Measurements from ENCODE around the gene HOXC10.

The HOXC10 gene

GRCh38 chr12:53984901-53985691 is at the start of gene HOXC10:
Gene HOXC10 (plus strand): TSS chr12:53985146. CDS start chr12:53985260, 114 bp downstream.
- peak; percentile 85 for DNase-seq (ENCODE audit: low spot score)

DNA sequence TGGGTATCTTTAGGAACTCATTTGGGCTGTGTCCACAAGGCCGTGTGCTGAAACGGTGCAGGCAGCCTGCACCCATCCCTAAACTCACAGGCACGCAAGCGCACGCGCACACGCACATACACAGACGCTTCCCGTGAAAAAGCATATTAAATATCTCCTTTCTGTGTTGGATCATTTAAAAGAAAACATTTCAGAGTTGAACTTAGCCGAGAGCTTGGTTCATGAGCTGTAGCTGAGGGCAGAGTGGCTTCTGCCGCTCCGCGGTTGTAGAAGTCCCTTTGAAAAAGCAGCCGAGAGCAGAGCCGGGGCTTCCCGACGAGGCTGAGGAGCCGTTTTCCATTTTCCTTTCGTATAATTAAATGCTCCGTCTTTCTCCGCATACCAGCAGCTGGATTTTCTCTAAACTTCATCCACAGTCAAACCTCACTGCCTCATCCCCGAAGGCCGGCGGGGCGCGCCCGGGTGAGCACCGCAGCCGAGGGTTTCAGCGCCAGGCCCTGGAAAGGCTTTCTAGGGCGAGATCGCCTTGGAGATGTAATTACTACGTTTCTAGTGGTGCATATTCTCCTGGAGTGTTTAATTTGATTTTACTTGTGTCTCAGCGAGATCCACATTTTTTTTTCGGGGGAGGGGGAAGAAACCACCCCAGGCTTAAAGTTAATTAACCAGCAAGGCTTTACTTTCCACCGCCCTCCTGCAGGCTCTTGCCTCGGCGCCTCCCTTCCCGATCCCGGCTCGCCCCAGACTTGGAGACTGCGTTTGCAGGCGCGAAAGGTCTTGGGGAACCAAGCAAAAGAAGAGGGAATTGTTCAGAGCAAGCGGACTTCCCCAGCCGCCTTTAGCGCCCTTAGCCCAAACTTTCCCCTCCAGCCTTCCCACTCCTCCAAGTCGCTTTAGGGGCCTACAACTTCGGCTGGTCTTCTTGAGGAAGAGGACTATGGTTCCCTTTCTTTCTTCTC is 49.3 kb upstream of the HOXC10 start:
- DNase-seq (ENCODE audit: low spot score) = no peak

- no peak for DNase-seq (ENCODE audit: low spot score)
These were observed 47.8 kb upstream of the HOXC10 start for GRCh38 chr12:53937099-53937498.

- DNase-seq (ENCODE audit: low spot score) = no peak
These were observed 47.2 kb upstream of the HOXC10 start for GRCh38 chr12:53937596-53938325.

GRCh38 chr12:53938326-53939140 is 46.4 kb upstream of the HOXC10 start, which contains the start of gene HOXC13:
Gene HOXC13 (plus strand): TSS chr12:53938831. CDS start chr12:53938907, 76 bp downstream.
- DNase-seq (ENCODE audit: low spot score) = no peak

DNA sequence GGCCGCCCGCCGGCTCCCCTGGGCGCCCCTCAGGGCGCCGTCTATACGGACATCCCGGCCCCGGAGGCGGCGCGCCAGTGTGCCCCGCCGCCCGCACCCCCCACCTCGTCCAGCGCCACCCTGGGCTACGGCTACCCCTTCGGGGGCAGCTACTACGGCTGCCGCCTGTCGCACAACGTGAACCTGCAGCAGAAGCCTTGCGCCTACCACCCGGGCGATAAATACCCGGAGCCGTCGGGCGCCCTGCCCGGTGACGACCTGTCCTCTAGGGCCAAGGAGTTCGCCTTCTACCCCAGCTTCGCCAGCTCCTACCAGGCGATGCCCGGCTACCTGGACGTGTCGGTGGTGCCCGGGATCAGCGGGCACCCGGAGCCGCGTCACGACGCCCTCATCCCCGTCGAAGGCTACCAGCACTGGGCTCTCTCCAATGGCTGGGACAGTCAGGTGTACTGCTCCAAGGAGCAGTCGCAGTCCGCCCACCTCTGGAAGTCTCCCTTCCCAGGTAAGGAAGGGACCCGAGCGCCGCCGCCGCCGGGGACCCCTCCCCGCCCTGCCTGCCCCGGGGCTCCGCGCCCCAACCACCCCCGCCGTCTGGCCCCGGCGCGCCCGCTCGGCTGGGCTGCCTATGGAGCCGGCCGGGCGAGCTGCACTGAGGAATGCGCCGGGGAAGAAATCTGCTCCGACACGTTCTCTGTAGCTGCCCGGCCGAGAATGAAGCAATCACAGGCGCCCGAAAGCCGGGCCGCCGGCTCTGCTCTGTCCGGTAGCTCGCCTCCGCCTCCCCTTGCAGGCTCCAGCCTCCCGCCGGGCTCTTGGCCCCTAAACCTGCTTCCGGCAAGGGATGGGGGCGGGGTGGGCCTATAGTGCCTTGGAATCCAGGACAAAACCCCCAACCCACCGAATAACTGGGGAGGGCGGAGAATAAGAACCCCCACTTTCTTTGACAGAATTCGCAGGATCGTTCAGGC is 45.5 kb upstream of the HOXC10 start:
- DNase-seq (ENCODE audit: low spot score) = peak; percentile 64

GRCh38 chr12:53940443-53941014 is 44.4 kb upstream of the HOXC10 start:
- peak; percentile 52 for DNase-seq (ENCODE audit: low spot score)

- peak; percentile 45 for DNase-seq (ENCODE audit: low spot score)
These were observed 43.8 kb upstream of the HOXC10 start for GRCh38 chr12:53941187-53941586.

GRCh38 chr12:53941750-53942149 is 43.2 kb upstream of the HOXC10 start:
- no peak for DNase-seq (ENCODE audit: low spot score)

- no peak for DNase-seq (ENCODE audit: low spot score)
These were observed 42.4 kb upstream of the HOXC10 start for GRCh38 chr12:53942467-53942997.

DNA sequence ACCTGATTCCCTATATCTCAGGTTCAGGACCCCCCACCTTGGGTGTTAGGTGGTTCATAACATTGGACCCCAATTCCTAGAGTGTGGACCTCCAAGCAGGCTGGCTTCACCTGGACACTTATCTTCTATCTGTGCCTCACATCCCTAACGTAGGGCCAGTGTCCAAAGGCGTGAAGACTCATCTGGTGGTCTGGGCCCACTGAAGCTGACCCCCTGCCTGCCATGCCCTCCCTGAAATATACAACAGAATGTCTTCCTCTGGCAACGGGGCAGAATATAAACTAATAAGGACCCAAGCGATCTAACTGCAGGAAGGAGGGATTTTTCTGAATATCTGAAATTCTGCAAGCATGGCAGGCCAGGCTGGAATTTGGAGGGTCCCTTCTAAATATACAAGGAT is 40.7 kb upstream of the HOXC10 start:
- DNase-seq (ENCODE audit: low spot score) = no peak

- peak; percentile 60 for DNase-seq (ENCODE audit: low spot score)
These were observed 39.8 kb upstream of the HOXC10 start for GRCh38 chr12:53944907-53945847.

DNA sequence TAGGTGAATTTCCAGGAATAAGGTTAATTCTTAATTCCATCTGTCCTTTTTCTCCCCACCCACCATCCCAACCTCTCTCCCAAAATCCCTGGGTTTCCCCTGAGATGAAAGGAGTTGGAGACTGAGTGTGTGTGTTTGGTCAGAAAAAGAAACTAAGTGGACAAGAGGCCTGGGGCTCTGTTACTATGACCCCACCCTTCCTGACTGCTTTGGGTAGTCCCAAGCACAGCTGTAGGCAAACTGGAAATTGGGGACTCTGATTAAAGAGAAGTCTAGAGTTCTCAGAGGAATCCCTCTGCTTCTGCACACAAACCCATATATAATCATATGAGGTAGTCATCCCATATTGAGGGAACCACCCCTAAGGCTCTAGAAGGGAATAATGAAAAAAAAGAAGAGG is 37.2 kb upstream of the HOXC10 start:
- no peak for DNase-seq (ENCODE audit: low spot score)

DNA sequence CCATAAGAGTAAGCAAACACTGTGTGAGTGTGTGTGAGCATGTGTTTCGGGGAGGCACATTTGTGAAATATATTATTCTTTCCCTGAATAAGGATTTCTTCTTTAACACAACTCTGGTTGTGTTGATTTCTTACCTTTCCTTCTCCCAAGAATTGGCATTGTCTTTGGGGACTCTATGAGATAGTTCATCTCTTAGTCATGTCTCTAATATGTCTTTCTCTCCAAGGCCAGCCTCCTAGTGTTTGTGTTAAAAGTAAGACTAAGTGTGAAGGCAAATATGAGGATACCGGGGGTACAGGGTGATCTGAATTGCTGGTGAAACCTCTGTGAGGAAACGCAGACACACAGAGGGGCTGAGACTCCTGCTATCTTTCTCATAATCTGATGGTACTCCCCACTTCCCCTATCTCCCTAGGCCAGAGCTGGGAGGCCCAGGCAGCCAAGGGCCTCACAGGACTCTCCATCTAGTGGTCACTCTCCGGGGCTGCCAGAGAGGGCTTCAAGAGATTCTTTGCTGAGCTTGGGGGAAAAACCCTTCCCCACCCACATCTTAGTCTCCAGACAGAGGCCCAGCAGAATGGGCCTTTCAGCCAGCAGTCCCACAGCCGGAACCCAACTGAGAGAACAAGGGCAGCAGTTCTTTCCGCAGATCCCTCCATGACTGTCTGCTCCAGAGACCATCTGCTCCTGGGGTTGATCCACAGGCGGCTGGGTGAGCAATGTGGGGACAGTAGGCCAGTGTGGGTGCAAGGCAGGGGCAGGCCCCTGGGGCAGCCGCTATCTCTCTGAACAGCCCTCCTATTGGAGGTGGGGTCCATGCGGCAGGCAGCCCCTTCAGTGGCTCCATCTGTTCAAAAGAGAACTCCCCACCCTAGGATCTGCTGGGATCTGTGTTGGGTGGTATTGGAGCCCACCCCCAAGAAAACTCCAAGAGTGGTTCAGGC is 36.0 kb upstream of the HOXC10 start:
- no peak for DNase-seq (ENCODE audit: low spot score)

DNA sequence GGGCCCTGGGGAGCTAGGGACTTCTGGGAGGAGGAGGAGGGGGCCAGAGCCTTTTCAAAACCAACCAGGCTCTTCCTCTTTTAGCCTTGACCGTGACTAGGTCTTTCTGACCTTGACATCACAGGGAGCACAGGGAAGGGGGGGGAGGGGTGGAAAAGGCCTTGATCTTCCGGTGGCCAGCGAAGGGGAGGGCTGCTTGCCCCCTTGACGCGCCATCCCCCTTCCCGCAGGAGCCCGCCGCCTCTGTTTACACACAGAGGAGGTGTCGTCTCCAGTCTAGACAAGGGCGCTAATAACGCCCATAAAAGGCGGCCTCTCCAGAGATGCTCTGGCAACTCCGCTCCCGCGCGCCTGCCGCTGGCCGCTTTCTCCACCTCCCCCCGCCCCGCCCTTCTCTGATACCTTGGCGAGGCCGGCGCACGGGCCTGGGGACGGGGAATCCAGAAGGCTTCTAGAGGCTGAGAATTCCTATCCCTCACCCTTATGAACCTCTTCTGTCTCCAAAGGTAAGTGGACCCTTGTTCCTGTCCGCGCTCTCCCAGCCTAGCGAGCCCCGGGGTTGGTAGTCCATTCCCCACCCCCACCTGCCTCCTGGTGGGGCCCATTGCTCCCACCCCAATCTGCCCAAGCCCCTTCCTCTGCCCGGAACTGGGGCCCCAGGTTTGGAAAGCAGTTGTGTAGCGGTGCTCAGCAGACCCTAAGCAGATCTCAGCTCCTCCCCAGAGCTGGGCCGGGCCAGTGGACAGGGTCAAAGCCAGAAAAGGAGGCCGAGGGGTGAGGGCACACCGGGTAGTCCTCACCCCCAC is 35.1 kb upstream of the HOXC10 start:
- no peak for DNase-seq (ENCODE audit: low spot score)

DNA sequence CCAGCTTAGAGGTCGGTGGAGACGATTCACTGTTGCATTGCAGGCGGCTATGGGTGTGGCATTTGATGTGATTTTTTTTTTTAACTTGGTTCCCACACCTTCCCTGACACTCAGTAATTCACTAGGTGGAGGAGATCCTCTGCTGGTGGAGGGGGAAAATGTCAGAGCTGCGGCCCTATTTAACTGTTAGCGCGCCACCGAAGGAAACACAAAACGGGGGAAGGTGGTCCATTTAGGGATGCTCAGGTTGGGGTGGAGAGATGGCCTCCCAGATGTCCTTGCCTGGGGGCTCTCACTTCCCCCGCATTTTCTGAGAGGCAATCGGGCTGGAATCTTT is 34.5 kb upstream of the HOXC10 start:
- DNase-seq (ENCODE audit: low spot score) = no peak
